Stimulated activated CD4-positive, alpha-beta T cell treated with anti-CD3 and anti-CD28 coated beads, TNF-alpha, amount 100 ng/mL, for 4 hours (primary cell): ENCODE data around the gene SEC22A.

Experiments used
- DNase-seq, 3 experiments: peaks; one replicate each; pipeline ENCODE4 v3.0.0-alpha.2; 2020; ENCODE audit warnings: low read depth in 3 of 3

The SEC22A gene

DNA sequence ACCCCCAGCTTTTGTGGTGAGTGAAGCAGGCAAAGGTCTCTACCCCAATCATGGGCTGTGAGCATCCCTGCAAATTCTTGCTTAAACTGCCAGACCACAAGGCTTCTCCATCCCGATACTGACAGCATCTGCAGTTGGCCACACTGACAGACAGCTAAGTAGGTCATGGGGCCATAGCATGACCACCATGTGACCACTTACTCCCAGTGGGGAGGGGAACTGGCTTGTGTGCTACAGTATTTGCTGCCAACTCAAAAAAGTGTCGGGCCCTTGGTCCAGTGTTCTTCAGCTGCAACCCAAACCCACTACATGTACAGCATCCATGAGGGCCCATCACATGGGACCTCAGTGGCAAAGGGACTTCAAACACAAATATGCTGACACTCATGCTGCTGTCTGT lies 103.4 kb downstream of the SEC22A start:
- no peak for DNase-seq

DNA sequence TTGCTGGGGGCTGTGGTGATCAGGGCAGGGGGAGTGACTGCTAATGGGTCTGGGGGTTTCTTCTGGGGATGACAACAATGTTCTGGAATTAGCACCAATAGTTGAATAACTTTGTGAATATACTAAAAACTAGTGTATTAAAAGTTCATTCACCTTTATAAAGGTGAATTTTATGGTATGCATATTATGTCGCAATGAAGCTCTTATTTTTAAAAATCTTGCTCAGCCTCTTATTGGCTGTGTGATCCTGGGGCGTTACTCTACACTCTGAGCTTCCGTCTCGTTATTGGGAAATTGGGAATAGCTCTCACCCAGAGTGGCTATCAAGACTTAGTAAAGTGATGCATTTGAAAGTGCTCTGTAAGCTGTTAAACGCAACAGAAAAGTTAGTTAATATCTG lies 105.3 kb downstream of the SEC22A start:
- DNase-seq: no peak

DNA sequence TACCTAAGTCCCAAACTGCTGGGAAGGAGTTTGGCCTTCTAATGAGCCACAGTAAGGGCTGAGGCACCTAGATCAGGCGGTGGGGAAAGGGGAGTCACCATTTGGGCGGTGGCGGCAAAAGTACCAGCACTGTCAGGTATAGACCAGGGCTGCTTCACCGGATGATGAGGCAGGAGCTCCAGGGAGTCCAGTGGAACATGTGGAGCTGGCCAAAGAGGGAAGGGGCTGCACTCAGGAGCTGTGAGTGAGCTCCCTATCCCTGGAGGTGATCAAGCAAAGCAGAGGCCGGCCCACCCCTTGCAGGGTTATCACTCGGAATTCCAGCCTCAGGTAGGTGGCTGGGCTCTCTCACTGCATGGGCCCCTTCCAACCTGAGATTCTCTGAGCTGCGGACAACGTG lies 108.4 kb downstream of the SEC22A start:
- no peak for DNase-seq

DNA sequence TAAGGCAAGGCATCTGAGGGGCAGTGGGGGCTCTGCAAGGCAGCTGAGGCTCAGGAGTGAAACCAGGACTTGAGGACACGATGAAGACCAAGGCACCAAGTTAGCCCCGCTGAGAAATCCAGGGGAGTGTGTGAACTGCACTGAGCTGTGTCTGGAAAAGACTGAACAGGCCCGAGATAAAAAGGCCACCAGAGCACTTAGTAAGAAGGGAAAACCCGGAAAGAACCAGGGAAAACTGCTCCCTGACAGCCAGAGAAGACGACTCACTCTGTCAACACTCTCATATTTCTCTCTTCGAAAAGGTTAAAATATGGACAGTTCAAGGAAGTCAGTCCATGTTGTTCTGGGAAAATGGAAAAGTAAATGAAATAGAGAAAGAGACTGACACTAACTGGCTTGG lies 109.0 kb downstream of the SEC22A start:
- DNase-seq: no peak

DNA sequence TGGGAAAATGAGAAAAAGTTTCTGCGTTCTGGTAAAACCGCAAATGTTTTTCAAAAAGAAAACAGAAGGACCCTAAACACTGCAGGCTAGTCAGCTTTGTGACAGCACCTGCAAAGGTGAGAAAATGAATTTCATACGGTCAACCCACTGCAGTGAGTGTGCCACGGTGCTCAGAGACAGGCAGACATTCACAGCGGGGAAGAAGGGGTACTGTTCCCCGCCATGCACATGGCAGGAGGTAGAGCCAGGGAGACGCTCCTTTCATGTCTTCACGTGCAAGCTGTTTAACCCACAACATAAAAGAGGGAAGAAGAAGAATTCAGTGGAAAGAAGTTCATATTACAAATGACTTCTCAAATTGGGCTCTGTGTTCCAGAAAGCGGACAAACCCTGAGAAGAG lies 109.5 kb downstream of the SEC22A start:
- DNase-seq: no peak

DNA sequence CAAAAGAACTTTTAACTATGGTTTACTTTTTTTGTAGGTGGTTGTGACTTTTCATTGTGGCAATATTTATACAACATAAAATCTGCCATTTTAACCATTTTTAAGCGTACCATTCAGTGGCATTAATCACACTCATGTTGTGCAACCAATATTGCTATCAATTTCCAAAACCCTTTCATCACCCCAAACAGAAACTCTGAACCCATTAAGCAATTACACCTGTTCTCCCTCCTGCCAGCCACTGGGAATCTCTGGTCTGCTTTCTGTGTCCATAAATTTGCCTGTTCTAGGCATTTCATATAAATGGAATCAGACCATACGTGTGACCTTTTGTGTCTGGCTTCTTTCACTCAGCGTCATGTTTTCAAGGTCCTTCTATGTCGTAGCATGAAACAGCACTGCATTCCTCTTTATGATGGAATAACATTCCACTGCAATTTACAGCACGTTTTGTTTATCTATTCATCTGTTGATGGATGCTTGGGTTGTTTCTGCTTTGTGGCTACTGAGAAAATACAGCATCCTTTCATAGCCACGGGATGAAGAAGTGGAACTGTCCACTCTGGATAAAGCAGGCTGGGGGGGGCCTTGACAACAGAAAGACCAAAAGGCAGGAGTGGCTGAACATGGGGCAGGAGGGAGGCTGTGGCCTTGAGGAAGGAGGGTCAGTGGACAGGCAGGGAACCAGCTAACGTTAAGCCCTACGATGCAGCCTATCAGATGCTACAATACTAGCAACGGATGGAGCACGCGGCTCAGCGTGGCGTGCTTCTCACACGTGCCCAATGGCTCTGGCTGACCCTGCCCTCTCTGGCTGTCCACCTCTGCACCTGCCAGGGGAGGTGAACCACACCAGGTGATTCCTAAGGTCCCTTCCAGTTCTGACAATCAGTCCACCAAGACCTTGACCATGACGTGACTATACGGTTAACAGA lies 110.9 kb downstream of the SEC22A start:
- no peak for DNase-seq

DNA sequence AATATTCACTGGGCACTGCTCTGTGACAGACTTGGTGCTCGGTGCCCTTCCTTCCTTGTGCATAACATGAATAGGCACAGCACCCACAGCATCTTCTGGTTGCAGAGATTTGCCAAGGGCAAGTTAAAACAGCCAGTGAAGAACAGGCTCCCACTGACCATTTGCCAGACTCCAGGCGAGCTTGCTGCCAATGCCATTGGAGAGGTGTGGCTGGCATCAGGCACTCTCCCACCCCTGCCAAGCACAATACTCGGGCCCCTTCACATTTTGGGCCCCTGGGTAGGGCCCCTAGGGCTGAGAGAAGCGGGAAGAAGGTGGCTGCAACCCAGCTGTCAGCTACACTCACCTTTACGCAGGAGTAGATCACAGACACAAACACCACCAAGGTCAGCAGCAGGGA lies 112.1 kb downstream of the SEC22A start:
- no peak for DNase-seq

DNA sequence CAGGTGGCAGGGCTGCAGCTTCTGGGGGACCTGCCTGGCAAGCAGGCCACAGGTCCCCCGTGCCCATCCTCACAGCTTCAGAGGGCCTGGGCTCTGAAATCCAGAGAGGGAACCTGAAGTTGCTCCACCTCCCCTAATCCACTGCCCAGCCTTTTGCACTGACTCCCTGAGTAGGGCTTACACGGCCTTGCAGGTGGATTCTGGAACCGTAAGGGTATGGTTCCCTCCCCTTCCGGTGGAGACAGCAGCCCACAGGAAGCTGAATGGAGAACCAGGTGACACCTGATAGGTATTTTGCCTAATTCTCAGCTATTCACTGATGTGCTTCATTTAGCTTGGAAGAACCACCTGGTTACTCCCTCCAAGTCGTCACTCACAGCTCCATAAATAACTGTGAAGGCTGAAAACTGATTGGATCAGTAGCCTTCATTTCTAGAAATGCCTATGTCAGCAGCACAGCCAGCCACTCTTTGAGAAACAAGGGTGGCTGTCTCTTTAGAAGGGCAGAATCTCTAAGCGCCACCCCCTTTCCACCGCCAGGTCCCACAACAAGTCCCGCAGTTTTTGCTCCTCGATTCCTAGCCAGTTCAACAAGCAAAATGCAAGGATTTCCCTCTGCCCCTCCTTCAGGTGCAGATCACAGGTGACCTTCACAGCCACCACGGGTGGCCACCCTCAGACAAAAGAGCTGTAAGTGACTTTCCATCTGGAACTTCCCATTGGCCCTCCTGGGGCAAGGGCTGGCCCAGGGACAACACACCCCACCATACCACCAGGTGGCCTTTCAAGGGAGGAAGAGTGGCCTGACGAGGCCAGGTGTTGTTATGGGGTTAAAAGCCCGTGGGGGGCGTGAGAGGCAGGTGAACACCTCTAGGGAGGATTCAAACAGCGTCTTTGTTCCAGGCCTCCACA lies 112.9 kb downstream of the SEC22A start:
- DNase-seq: no peak

DNA sequence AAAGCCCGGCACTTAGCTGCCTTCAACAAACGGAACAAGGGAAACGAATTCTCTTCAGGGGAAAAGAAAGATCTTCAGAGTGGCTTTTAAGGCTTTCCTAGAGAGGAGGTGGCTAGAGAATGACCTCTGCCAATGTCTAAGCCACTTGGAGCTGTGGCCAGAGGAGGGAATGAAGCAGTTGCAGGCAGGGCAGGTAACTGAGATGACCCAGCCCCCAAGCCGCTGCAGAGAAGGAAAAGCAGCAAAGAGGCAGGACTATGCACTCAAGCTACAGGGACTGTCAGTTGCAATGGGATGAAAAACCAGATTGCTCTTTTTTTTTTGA lies 113.5 kb downstream of the SEC22A start:
- DNase-seq: no peak

DNA sequence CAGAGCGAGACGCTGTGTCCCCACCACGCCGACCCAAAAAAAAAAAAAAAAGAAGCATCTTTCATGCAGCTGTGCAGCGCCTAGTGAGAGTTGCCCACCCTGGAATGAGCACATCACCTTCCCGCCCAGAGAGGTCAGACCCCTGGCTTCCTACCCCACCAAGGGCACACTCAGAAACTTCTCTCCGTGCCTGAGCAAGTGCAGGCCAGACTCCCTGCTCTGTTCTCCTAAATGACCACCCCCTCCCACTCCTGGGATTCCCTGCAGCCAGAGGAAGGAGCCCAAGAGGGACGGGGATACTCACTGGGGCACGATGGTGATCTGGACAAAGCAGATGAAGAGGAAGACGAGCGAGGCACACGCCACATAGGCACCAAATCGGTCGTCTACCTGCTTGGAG lies 116.0 kb downstream of the SEC22A start:
- DNase-seq: no peak

DNA sequence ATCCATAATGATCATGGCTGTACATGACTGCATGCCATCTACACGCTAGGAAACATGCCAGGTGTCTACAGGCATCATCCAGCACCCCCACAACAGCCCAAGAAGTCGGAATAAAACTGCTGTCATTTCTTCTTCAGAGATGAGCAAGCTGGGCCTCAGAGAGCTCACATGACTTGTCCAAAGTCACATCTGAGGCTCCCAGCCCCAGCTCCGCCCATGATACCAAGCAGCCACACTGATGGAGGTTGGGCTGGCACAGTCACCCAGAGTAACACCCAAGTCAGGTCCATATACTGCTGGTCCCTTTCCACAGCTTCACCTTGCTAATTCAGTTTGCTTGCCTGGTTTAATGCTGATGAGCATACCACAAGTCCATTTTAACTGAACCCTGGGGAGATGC lies 116.6 kb downstream of the SEC22A start:
- no peak for DNase-seq

DNA sequence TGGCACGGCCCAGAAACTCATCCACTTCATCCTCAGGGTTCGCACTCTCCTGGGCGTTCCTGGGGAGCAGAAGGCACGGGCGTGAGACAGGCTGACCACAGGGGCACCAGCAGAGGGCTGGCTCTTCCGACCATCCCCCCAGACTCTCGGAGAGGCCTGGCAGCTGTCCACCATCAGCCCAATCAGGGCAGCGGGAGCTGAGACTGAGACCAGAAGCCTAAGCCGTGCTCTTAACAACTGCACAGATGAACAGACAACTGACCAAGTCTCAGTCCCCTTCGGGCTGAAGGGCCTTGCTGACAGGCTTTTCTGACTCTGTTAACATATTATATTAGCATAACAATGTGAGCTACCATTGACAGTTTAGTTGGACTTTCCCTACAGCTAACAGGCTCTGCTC lies 118.0 kb downstream of the SEC22A start:
- DNase-seq: no peak

DNA sequence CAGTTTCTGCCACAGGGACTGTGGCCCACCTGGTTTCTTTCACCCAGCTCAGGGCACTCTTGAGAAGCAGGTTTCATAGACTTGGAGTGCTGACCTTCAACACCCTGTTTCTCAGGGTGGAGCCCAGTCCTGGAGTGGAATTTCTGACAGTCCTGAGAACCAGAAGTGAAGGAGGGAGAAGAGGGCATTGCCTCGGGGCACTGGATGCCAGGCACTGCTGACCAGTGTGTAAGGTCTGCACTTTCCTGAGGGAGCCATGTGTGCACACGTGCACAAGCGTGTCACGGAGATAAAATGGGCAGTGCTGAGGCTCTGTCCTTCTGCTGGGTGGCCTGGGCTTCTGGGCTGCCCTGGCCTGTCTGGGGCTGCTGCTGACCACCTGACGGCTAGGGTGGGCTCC lies 118.5 kb downstream of the SEC22A start:
- no peak for DNase-seq

DNA sequence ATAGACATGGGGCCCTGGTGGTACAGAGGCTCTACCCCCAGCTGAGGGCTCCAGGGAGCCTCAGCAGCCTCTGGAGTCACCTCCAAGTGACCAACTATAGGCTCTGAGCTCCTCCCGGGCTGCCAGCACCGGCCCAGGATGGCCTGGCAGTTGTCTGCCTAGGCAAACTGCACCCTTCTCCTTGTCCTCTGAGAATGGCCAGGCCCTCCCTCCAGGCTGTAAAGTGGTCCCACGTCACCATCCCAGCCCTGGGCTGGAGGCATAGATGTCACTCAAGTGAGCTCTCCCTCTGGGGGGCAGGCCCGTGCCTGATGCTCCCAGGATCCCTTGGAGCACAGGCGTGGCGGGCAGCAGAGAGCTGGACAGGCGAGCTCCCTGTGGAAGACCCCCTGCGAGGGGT lies 120.1 kb downstream of the SEC22A start:
- no peak for DNase-seq

DNA sequence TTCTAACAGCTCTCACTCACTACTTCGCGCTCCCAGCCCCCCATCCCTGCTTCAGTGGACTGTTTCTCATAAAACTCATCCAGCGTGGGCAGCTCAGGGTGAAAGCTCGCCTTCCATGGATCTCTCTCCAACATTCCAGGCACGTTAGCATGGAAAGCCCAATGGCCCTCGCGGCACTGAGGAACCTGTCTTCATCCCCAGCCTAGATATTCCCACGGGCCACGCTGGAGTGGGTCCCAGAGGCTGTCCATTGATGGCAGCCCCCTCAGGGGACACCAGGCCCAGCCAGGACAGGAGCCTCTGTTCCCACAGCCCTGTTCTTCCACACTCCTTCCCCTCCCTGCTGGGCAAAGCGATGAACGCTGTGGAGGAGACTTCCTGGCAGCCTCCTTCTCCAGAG lies 121.1 kb downstream of the SEC22A start:
- no peak for DNase-seq
